ENCODE results near the gene SLC7A10.

- TF ChIP-seq CTCF (IDR thresholded peaks at IDR 0.05; ENCODE audit: low read depth, low read length, poor library complexity, severe bottlenecking) (no peak), EZH2phosphoT487 (IDR thresholded peaks at IDR 0.05; ENCODE audit: borderline replicate concordance, low read length) (no peak)
Observed at GRCh38 chr19:33255781-33256180, 30.1 kb upstream of the SLC7A10 start.
